Measurements from ENCODE around the gene SCEL.

Gene SCEL

GRCh38 chr13:77548594-77548993 lies 13.1 kb downstream of the SCEL start:
- in situ Hi-C loops (cut with MboI; ENCODE audit: low sequenced_read_pairs), result no loop called here

- in situ Hi-C loops (cut with MboI; ENCODE audit: low sequenced_read_pairs), result no loop called here
These were observed 18.6 kb downstream of the SCEL start for GRCh38 chr13:77554069-77554468.

GRCh38 chr13:77555246-77555645 lies 19.7 kb downstream of the SCEL start:
- in situ Hi-C loops (cut with MboI; ENCODE audit: low sequenced_read_pairs), result no loop called here

- in situ Hi-C loops (cut with MboI; ENCODE audit: low sequenced_read_pairs), result no loop called here
These were observed 22.5 kb downstream of the SCEL start for GRCh38 chr13:77558016-77558415.

GRCh38 chr13:77563111-77563510 lies 27.6 kb downstream of the SCEL start:
- in situ Hi-C loops (cut with MboI; ENCODE audit: low sequenced_read_pairs), result no loop called here

GRCh38 chr13:77565635-77566034 lies 30.1 kb downstream of the SCEL start:
- in situ Hi-C loops (cut with MboI; ENCODE audit: low sequenced_read_pairs), result no loop called here

- in situ Hi-C loops (cut with MboI; ENCODE audit: low sequenced_read_pairs), result no loop called here
These were observed 36.5 kb downstream of the SCEL start for GRCh38 chr13:77571956-77572355.

- in situ Hi-C loops (cut with MboI; ENCODE audit: low sequenced_read_pairs), result no loop called here
These were observed 38.6 kb downstream of the SCEL start for GRCh38 chr13:77574096-77574495.

- in situ Hi-C loops (cut with MboI; ENCODE audit: low sequenced_read_pairs), result no loop called here
These were observed 44.5 kb downstream of the SCEL start for GRCh38 chr13:77579959-77580358.

- in situ Hi-C loops (cut with MboI; ENCODE audit: low sequenced_read_pairs), result no loop called here
These were observed 45.2 kb downstream of the SCEL start for GRCh38 chr13:77580748-77581147.

- in situ Hi-C loops (cut with MboI; ENCODE audit: low sequenced_read_pairs), result no loop called here
These were observed 48.1 kb downstream of the SCEL start for GRCh38 chr13:77583581-77583980.

- in situ Hi-C loops (cut with MboI; ENCODE audit: low sequenced_read_pairs), result no loop called here
These were observed 48.6 kb downstream of the SCEL start for GRCh38 chr13:77584106-77584505.

- in situ Hi-C loops (cut with MboI; ENCODE audit: low sequenced_read_pairs), result no loop called here
These were observed 59.8 kb downstream of the SCEL start for GRCh38 chr13:77595166-77595810.

GRCh38 chr13:77596777-77597176 lies 61.3 kb downstream of the SCEL start:
- in situ Hi-C loops (cut with MboI; ENCODE audit: low sequenced_read_pairs), result no loop called here

GRCh38 chr13:77599351-77599750 lies 63.8 kb downstream of the SCEL start:
- in situ Hi-C loops (cut with MboI; ENCODE audit: low sequenced_read_pairs), result no loop called here

GRCh38 chr13:77600701-77601100 lies 65.2 kb downstream of the SCEL start:
- in situ Hi-C loops (cut with MboI; ENCODE audit: low sequenced_read_pairs), result no loop called here

GRCh38 chr13:77611068-77611467 lies 75.6 kb downstream of the SCEL start:
- in situ Hi-C loops (cut with MboI; ENCODE audit: low sequenced_read_pairs), result no loop called here

GRCh38 chr13:77616027-77616426 lies 80.5 kb downstream of the SCEL start:
- in situ Hi-C loops (cut with MboI; ENCODE audit: low sequenced_read_pairs), result no loop called here

GRCh38 chr13:77619655-77620054 lies 84.1 kb downstream of the SCEL start:
- in situ Hi-C loops (cut with MboI; ENCODE audit: low sequenced_read_pairs), result no loop called here

- in situ Hi-C loops (cut with MboI; ENCODE audit: low sequenced_read_pairs), result no loop called here
These were observed 84.6 kb downstream of the SCEL start for GRCh38 chr13:77620138-77620537.

- in situ Hi-C loops (cut with MboI; ENCODE audit: low sequenced_read_pairs), result no loop called here
These were observed 88.3 kb downstream of the SCEL start for GRCh38 chr13:77623806-77624205.

- in situ Hi-C loops (cut with MboI; ENCODE audit: low sequenced_read_pairs), result no loop called here
These were observed 92.7 kb downstream of the SCEL start for GRCh38 chr13:77628170-77628569.

- in situ Hi-C loops (cut with MboI; ENCODE audit: low sequenced_read_pairs), result no loop called here
These were observed 102.1 kb downstream of the SCEL start for GRCh38 chr13:77637588-77637987.

All from HL-60/S4 treated with phorbol 12-myristate 13-acetate at 8.2 ng/mL for 4 days and 3 days (cell line).